HG03457 (cell line): ENCODE measurements around the gene CCDC201.

ENCODE experiments used
- ATAC-seq: cut with Tn5 transposase; IDR thresholded peaks from one replicate; pipeline ENCODE4 v1.9.1; 2021; ENCODE audit warnings: moderate number of reproducible peaks; ENCODE audit not compliant: unreplicated experiment

Gene CCDC201

GRCh38 chr7:45873035-45873354 is at the start of gene CCDC201:
CCDC201 (minus strand) TSS chr7:45873082; CDS start chr7:45873007, 75 bp downstream.
- ATAC-seq: no peak

GRCh38 chr7:45921699-45922519 is 49.0 kb upstream of the CCDC201 start:
- ATAC-seq: no peak

GRCh38 chr7:45921381-45921698 is 48.5 kb upstream of the CCDC201 start:
- ATAC-seq: no peak

GRCh38 chr7:45920502-45921380 is 47.9 kb upstream of the CCDC201 start, which contains the start of gene IGFBP3:
IGFBP3 (minus strand) TSS chr7:45921272; CDS start chr7:45921140, 132 bp downstream.
- ATAC-seq: no peak

- no peak for ATAC-seq
Observed at GRCh38 chr7:45919993-45920459, 47.1 kb upstream of the CCDC201 start.

- ATAC-seq: no peak
Observed at GRCh38 chr7:45919231-45919784, 46.4 kb upstream of the CCDC201 start.

GRCh38 chr7:45918556-45918955 is 45.7 kb upstream of the CCDC201 start:
- ATAC-seq: no peak

GRCh38 chr7:45917658-45918057 is 44.8 kb upstream of the CCDC201 start:
- ATAC-seq: no peak

- ATAC-seq: no peak
Observed at GRCh38 chr7:45917064-45917463, 44.2 kb upstream of the CCDC201 start.

GRCh38 chr7:45915606-45916005 is 42.7 kb upstream of the CCDC201 start:
- ATAC-seq: no peak

- ATAC-seq: no peak
Observed at GRCh38 chr7:45914911-45915310, 42.0 kb upstream of the CCDC201 start.

- ATAC-seq: no peak
Observed at GRCh38 chr7:45912972-45913371, 40.1 kb upstream of the CCDC201 start.

- ATAC-seq: no peak
Observed at GRCh38 chr7:45911311-45911710, 38.4 kb upstream of the CCDC201 start.

- ATAC-seq: no peak
Observed at GRCh38 chr7:45910855-45911254, 38.0 kb upstream of the CCDC201 start.

- no peak for ATAC-seq
Observed at GRCh38 chr7:45909561-45909960, 36.7 kb upstream of the CCDC201 start.

GRCh38 chr7:45902820-45903219 is 29.9 kb upstream of the CCDC201 start:
- no peak for ATAC-seq

- ATAC-seq: no peak
Observed at GRCh38 chr7:45901566-45901965, 28.7 kb upstream of the CCDC201 start.

- no peak for ATAC-seq
Observed at GRCh38 chr7:45898222-45898621, 25.3 kb upstream of the CCDC201 start.

- ATAC-seq: no peak
Observed at GRCh38 chr7:45897042-45897690, 24.3 kb upstream of the CCDC201 start.

- ATAC-seq: no peak
Observed at GRCh38 chr7:45894665-45895062, 21.8 kb upstream of the CCDC201 start.

GRCh38 chr7:45893996-45894664 is 21.2 kb upstream of the CCDC201 start:
- ATAC-seq: no peak
